ENCODE data around the gene TUBB4A. TPM values are rescaled to one million over a fixed set of nuclear protein-coding genes. Genes with fewer than 3 reads are reported as not detected.

The TUBB4A gene
- total RNA-seq, 2 donors from 2014 or later: not detected

DNA sequence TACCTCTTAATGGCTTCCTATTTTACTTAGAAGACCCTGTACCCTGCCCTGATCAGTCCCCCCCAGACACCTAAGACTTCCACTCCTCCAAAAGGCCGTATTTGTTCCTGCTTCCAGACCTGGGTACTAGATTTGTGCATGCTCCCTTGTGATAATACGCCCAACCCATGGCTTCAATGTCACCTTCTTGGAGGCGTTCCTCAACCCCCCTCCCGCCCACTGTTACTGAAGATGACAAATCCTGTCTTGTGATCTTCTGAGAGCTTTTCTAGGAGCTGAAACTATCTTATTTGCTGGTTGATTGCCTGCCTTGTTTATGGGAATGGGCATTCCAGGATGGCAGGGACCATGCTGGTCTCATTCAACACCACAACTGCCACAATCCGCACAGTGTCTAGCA is 51.9 kb downstream of the TUBB4A start:
- H3K4me1 ChIP-seq (ENCODE audit: control insufficient read depth in 1 of 2, low read depth in 2 of 2): no peaks in the 10 kb centered on the region
- H3K27ac ChIP-seq: no peak overlapping the region
- DNase-seq (ENCODE audit: low spot score) (no peak), ATAC-seq (ENCODE audit: insufficient number of reproducible peaks, low FRiP score, low read depth) (no peak)
- H3K36me3 ChIP-seq: peaks cover 36% of the 10 kb centered on the region
- H3K4me3 ChIP-seq: no peak overlapping the region
- H3K27me3 ChIP-seq (replicated peaks; ENCODE audit: insufficient read depth): no peaks in the 10 kb centered on the region
- TF ChIP-seq, protein P1, sequence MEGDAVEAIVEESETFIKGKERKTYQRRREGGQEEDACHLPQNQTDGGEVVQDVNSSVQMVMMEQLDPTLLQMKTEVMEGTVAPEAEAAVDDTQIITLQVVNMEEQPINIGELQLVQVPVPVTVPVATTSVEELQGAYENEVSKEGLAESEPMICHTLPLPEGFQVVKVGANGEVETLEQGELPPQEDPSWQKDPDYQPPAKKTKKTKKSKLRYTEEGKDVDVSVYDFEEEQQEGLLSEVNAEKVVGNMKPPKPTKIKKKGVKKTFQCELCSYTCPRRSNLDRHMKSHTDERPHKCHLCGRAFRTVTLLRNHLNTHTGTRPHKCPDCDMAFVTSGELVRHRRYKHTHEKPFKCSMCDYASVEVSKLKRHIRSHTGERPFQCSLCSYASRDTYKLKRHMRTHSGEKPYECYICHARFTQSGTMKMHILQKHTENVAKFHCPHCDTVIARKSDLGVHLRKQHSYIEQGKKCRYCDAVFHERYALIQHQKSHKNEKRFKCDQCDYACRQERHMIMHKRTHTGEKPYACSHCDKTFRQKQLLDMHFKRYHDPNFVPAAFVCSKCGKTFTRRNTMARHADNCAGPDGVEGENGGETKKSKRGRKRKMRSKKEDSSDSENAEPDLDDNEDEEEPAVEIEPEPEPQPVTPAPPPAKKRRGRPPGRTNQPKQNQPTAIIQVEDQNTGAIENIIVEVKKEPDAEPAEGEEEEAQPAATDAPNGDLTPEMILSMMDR (IDR thresholded peaks at IDR 0.05): no peak
- peaks cover 3% of the 10 kb centered on the region for H3K9me3 ChIP-seq

DNA sequence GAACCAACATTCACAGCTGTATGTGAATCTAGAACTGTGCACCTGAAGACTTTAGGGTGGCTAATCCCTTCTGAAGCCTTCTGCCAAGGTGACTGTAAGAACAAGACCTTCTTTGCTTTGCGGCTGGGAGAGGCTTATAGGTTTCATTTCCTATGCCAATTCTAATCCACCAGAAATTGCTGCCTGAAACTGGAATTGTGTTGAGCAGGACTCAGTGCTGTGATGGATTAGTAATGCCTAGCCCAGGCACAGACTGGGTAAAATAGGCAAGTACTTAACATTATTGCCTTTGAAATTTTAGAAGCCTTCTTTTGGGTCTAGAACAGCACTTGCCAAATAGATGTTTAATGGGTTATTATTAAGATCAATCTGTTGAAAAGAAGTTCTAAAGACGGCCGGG is 54.1 kb downstream of the TUBB4A start:
- no peaks in the 10 kb centered on the region for H3K9me3 ChIP-seq
- no peaks in the 10 kb centered on the region for H3K27me3 ChIP-seq (replicated peaks; ENCODE audit: insufficient read depth)
- H3K4me1 ChIP-seq (ENCODE audit: control insufficient read depth in 1 of 2, low read depth in 2 of 2): no peaks in the 10 kb centered on the region
- TF ChIP-seq, protein P1 (IDR thresholded peaks at IDR 0.05): no peak
- DNase-seq (ENCODE audit: low spot score): no peak
- H3K4me3 ChIP-seq: no peak overlapping the region
- ATAC-seq (ENCODE audit: insufficient number of reproducible peaks, low FRiP score, low read depth): no peak
- peaks cover 18% of the 10 kb centered on the region for H3K36me3 ChIP-seq
- no peak overlapping the region for H3K27ac ChIP-seq

DNA sequence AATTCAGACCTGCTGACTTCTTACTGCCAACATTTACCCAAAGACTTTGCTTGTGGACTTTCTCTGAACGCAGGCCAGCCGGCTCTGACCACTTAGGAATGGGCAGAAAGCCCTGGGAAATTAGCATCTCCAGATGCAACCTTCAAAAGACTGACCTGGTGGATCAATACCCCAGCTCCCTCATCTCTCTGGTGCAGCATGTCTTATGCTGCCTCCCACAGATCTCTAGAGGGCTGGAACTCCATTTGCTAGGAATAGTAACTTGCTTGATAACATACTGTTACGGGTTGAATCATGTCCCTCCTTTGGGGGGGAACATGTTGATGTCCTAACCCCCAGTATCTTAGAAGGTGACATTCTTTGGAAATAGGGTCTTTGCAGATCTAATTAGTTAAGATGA is 55.7 kb downstream of the TUBB4A start:
- Histone ChIP-seq H3K4me1 (ENCODE audit: control insufficient read depth in 1 of 2, low read depth in 2 of 2) (no peaks in the 10 kb centered on the region), H3K4me3 (no peak overlapping the region), H3K27me3 (replicated peaks; ENCODE audit: insufficient read depth) (no peaks in the 10 kb centered on the region), H3K27ac (no peak overlapping the region), H3K9me3 (no peaks in the 10 kb centered on the region), H3K36me3 (peaks cover 13% of the 10 kb centered on the region)
- no peak for ATAC-seq (ENCODE audit: insufficient number of reproducible peaks, low FRiP score, low read depth)
- DNase-seq (ENCODE audit: low spot score): no peak
- TF ChIP-seq, protein P1 (IDR thresholded peaks at IDR 0.05): no peak

Other genes with a start within 250 kb of the TUBB4A start
- gene MLLT1, start 222.3 kb downstream of the TUBB4A start, total RNA-seq: 10 to 100 TPM; 23.0 to 31.4 TPM
- not detected for gene ACER1, start 168.7 kb downstream of the TUBB4A start, total RNA-seq
- gene CLPP, start 140.8 kb downstream of the TUBB4A start, total RNA-seq: 10 to 100 TPM; 39.0 to 53.2 TPM
- gene ALKBH7, start 129.5 kb downstream of the TUBB4A start, total RNA-seq: 10 to 100 TPM; 29.1 to 37.6 TPM
- 1 to 10 TPM; 1.4 to 2.8 TPM for gene PSPN, start 126.4 kb downstream of the TUBB4A start, total RNA-seq
- gene GTF2F1, start 109.1 kb downstream of the TUBB4A start, total RNA-seq: 10 to 100 TPM; 22.7 to 27.7 TPM
- gene KHSRP, start 77.5 kb downstream of the TUBB4A start, total RNA-seq: 100 to 1,000 TPM in 1 of 2 donors, 10 to 100 TPM in 1; 98.4 to 111 TPM
- under 1 TPM in 1 of 2 donors, not detected in 1; 0.71 TPM for gene SLC25A41, start 68.5 kb downstream of the TUBB4A start, total RNA-seq
- gene SLC25A23, start 42.5 kb downstream of the TUBB4A start, total RNA-seq: 10 to 100 TPM; 89.6 to 97.1 TPM
- gene CRB3, start 38.0 kb downstream of the TUBB4A start, total RNA-seq: 1 to 10 TPM in 1 of 2 donors, under 1 TPM in 1; 0.54 to 2.1 TPM
- 1 to 10 TPM; 2.7 to 3.9 TPM for gene DENND1C, start 20.5 kb downstream of the TUBB4A start, total RNA-seq
- gene TNFSF9, start 28.7 kb upstream of the TUBB4A start, total RNA-seq: 1 to 10 TPM in 1 of 2 donors, under 1 TPM in 1; 0.27 to 1.8 TPM
- gene CD70, start 88.8 kb upstream of the TUBB4A start, total RNA-seq: not detected
- gene TNFSF14, start 167.9 kb upstream of the TUBB4A start, total RNA-seq: 10 to 100 TPM in 1 of 2 donors, under 1 TPM in 1; 0.54 to 15.5 TPM
- gene C3, start 218.3 kb upstream of the TUBB4A start, total RNA-seq: 100 to 1,000 TPM; 277 to 754 TPM
- 10 to 100 TPM; 32.2 to 84.2 TPM for gene GPR108, start 235.3 kb upstream of the TUBB4A start, total RNA-seq
- 100 to 1,000 TPM in 1 of 2 donors, 10 to 100 TPM in 1; 98.2 to 105 TPM for gene TRIP10, start 237.4 kb upstream of the TUBB4A start, total RNA-seq